ENCODE results near the gene OSBPL5.

DNA sequence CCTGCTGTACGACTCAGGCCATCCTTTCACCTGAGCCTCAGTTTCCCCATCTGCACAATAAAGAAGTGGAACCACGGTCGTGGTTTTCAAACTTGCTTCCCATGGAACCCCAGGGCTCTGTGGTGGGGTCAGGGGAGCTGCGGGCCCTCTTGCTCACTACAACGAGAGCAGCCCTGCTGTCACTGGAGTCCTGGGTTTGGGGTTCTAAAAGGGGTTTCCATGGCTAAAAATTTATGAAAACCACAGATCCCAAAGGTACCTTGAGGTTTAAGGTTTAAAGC, 62.5 kb downstream of the OSBPL5 start:
- no peak for TF ChIP-seq EP300 (IDR thresholded peaks at IDR 0.05)
- TF ChIP-seq, protein P1, sequence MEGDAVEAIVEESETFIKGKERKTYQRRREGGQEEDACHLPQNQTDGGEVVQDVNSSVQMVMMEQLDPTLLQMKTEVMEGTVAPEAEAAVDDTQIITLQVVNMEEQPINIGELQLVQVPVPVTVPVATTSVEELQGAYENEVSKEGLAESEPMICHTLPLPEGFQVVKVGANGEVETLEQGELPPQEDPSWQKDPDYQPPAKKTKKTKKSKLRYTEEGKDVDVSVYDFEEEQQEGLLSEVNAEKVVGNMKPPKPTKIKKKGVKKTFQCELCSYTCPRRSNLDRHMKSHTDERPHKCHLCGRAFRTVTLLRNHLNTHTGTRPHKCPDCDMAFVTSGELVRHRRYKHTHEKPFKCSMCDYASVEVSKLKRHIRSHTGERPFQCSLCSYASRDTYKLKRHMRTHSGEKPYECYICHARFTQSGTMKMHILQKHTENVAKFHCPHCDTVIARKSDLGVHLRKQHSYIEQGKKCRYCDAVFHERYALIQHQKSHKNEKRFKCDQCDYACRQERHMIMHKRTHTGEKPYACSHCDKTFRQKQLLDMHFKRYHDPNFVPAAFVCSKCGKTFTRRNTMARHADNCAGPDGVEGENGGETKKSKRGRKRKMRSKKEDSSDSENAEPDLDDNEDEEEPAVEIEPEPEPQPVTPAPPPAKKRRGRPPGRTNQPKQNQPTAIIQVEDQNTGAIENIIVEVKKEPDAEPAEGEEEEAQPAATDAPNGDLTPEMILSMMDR (IDR thresholded peaks at IDR 0.05): no peak
- no peak for TF ChIP-seq POLR2A (IDR thresholded peaks at IDR 0.05)

Data from stomach (tissue), 4 donors.